GM10248 (cell line): ENCODE data around the gene DCAF17.

Experiments used
- CTCF ChIA-PET: fragments of 300-600 bp; sonication (Branson Sonifier 250); formaldehyde crosslinking; extraction: SDS; loops from one replicate; lab custom pipeline; 2021; ENCODE audit warnings: antibody characterized with exemption; lab: Yijun Ruan, JAX
- POLR2A ChIA-PET: fragments of 350-650 bp; sonication (Branson Sonifier 250); formaldehyde crosslinking; extraction: SDS; loops from one replicate; lab custom pipeline; 2020; ENCODE audit warnings: antibody characterized with exemption; lab: Yijun Ruan, JAX
- DNase-seq: peaks from one replicate; pipeline ENCODE4 v3.0.0; 2012; ENCODE audit errors: extremely low spot score
- CTCF ChIP-seq: IDR thresholded peaks from 2 replicates; pipeline ENCODE4 v1.5.1; 2012; ENCODE audit warnings: mild to moderate bottlenecking, low read depth; ENCODE audit errors: extremely low read depth, missing control alignments, control extremely low read depth

Gene DCAF17

GRCh38 chr2:171460537-171460936 lies 26.5 kb downstream of the DCAF17 start:
- no peak for DNase-seq
- POLR2A ChIA-PET: no interaction called here
- CTCF ChIA-PET: interaction anchor here (1.8 kb wide), 1 partner anchor 11 kb away, joined by 4 read pairs; no protein-coding TSS in a partner anchor
- TF ChIP-seq CTCF: no peak

DNA sequence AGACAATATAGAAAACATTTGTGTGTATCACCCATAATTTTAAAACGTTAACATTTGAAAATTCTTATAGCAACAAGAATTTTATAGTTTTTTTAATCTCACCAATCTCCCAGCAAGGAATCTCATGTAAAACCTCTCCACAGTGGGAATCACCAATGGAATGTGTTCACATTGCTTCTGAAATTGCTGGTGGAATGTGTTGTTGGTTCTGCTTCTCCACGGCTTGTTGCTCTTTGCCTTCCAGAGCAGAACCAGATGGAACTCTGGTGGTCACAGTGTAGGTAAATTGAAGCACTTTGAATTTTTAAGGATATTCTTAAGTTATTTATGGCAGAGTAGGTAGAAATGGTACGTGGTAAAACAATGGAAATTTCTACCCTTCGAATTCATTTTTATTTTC lies 35.1 kb downstream of the DCAF17 start:
- POLR2A ChIA-PET: no interaction called here
- no peak for TF ChIP-seq CTCF
- DNase-seq: no peak
- CTCF ChIA-PET: no interaction called here

DNA sequence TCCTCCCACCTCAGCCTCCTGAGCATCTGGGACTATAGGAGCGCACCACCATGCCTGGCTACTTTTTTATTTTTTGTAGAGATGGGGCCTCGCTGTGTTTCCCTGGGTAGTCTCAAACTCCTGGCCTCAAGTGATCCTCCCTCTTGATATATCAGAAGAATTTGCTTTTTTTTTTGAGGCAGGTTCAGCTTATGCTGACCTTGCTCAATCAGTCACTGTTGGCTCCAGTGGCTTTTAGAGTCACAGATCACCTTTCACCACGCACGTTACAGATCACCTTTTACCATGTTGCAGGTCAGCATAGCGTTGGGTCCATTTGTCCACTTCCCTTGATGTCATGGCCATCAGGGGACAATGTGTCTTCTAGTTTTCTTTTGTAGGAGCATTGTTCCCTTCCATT lies 36.1 kb downstream of the DCAF17 start:
- POLR2A ChIA-PET: no interaction called here
- TF ChIP-seq CTCF: no peak

GRCh38 chr2:171475979-171476378 lies 42.0 kb downstream of the DCAF17 start:
- CTCF ChIA-PET: interaction anchor here (0.9 to 1.7 kb wide), 3 partner anchors 12 to 547 kb away, joined by 3 to 4 read pairs (median 3); partner anchors contain the start of gene GORASP2
- no peak for TF ChIP-seq CTCF
- DNase-seq: no peak
- POLR2A ChIA-PET: no interaction called here

More for the DNA sequence above, 36.1 kb downstream of the DCAF17 start:
- CTCF ChIA-PET: no interaction called here
- DNase-seq: no peak

DNA sequence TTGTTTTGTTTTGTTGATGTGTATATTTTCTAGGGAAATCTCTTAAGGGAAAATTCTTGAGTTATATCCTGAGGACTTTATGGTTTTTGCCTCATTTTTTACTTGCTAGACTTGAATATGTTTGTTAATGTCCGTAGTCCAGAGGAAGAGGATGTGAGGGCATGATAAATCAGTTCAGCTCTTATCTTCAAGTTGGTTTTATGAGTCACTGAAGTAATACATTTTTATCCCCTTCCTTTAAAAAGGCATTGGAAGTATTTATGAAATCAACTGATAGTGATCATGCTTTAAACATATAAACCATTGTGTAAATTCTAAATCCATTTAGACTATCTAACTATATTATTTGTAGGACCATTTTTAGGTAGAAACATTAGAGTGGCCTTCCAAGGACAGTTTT lies 44.3 kb downstream of the DCAF17 start:
- no peak for DNase-seq
- no peak for TF ChIP-seq CTCF
- POLR2A ChIA-PET: no interaction called here
- CTCF ChIA-PET: interaction anchor here (0.7 to 1.9 kb wide), 3 partner anchors 20 to 64 kb away, joined by 3 to 4 read pairs (median 3); partner anchors contain the start of genes DCAF17 and METTL8

- CTCF ChIA-PET: interaction anchor here (1.1 to 1.5 kb wide), 3 partner anchors 41 to 506 kb away, joined by 3 to 5 read pairs (median 3); no protein-coding TSS in a partner anchor
- POLR2A ChIA-PET: no interaction called here
Observed at GRCh38 chr2:171479154-171479814, 45.3 kb downstream of the DCAF17 start.

More at GRCh38 chr2:171479154-171479814, 45.3 kb downstream of the DCAF17 start:
- TF ChIP-seq CTCF: no peak
- DNase-seq: peak; percentile 15
